OCI-LY3 (cell line): ENCODE results near the gene CYP4F12.

Experiments
- H2AFZ ChIP-seq: fragments of 200-600, 300-600 bp; shearing (Covaris generic); 2 replicates; pipeline ENCODE4 v1.6.0; 2014; ENCODE audit warnings: antibody characterized with exemption, low read depth, low read length
- H3K27ac ChIP-seq: fragments of 200-600, 300-600 bp; sonication (generic); 2 replicates; pipeline ENCODE4 v1.5.1; 2014; ENCODE audit warnings: mild to moderate bottlenecking, low read length, moderate library complexity, mixed read lengths
- H3K27me3 ChIP-seq: fragments of 200-600, 300-600 bp; sonication (generic); 2 replicates; pipeline ENCODE4 v1.6.1; 2014; ENCODE audit warnings: low read depth, low read length, mixed read lengths
- H3K36me3 ChIP-seq: fragments of 200-600, 300-600 bp; sonication (generic); replicated peaks from 2 replicates; pipeline ENCODE3; 2014; ENCODE audit warnings: low read depth, low read length, mixed read lengths
- H3K4me1 ChIP-seq: fragments of 300-600, 200-600 bp; sonication (generic); 2 replicates; pipeline ENCODE4 v1.6.1; 2014; ENCODE audit warnings: low read length, mixed read lengths
- H3K4me2 ChIP-seq: fragments of 200-600, 300-600 bp; sonication (generic); 2 replicates; pipeline ENCODE4 v1.6.1; 2014; ENCODE audit warnings: low read length, mixed read lengths
- H3K4me3 ChIP-seq: fragments of 300-600, 200-600 bp; sonication (generic); 2 replicates; pipeline ENCODE4 v1.5.1; 2014; ENCODE audit warnings: antibody characterized with exemption, mild to moderate bottlenecking, low read length, moderate library complexity
- H3K79me2 ChIP-seq: fragments of 300-600, 200-600 bp; shearing (Covaris generic); 2 replicates; pipeline ENCODE4 v1.6.1; 2014; ENCODE audit warnings: mild to moderate bottlenecking, low read length, mixed read lengths
- H3K9ac ChIP-seq: fragments of 300-600, 200-600 bp; shearing (Covaris generic); 2 replicates; pipeline ENCODE4 v1.6.0; 2014; ENCODE audit warnings: mild to moderate bottlenecking, low read length, moderate library complexity
- H3K9me3 ChIP-seq: fragments of 200-600, 300-600 bp; shearing (Covaris generic); 2 replicates; pipeline ENCODE4 v1.6.1; 2014; ENCODE audit warnings: low read length, mixed read lengths; ENCODE audit not compliant: insufficient read depth
- H4K20me1 ChIP-seq: fragments of 200-600, 300-600 bp; sonication (generic); 2 replicates; pipeline ENCODE4 v1.6.1; 2016; ENCODE audit warnings: low read length, mixed read lengths; ENCODE audit not compliant: insufficient read depth
- EZH2phosphoT487 ChIP-seq: fragments of 200-600 bp; shearing (Covaris generic); IDR thresholded peaks from 2 replicates; pipeline ENCODE4 v1.6.1; 2018; ENCODE audit warnings: antibody characterized with exemption, mixed run types, low read depth
- TF ChIP-seq, protein P1 (sequence below): fragments of 200-600, 300-600 bp; sonication (generic); IDR thresholded peaks from 2 replicates; pipeline ENCODE4 v1.5.1; 2014; ENCODE audit warnings: antibody characterized with exemption, low read length, low read depth

Gene CYP4F12

DNA sequence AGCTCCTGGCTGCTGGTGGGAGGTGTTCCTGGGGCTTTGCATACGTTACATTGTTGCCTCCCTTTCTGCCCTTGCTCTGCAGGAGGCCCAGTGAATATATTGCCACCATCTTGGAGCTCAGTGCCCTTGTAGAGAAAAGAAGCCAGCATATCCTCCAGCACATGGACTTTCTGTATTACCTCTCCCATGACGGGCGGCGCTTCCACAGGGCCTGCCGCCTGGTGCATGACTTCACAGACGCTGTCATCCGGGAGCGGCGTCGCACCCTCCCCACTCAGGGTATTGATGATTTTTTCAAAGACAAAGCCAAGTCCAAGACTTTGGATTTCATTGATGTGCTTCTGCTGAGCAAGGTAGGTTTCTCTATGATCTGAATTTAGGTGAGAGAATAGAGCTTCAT, 10.5 kb downstream of the CYP4F12 start:
- Histone ChIP-seq H3K9me3 (no peaks in the 10 kb centered on the region), H3K36me3 (no peaks in the 10 kb centered on the region), H3K27ac (no peak overlapping the region), H3K9ac (no peak overlapping the region), H3K79me2 (no peaks in the 10 kb centered on the region), H3K4me2 (no peak overlapping the region), H3K4me1 (no peaks in the 10 kb centered on the region), H3K4me3 (no peak overlapping the region), H3K27me3 (no peaks in the 10 kb centered on the region), H4K20me1 (no peaks in the 10 kb centered on the region), H2AFZ (no peak overlapping the region)
- TF ChIP-seq, protein P1, sequence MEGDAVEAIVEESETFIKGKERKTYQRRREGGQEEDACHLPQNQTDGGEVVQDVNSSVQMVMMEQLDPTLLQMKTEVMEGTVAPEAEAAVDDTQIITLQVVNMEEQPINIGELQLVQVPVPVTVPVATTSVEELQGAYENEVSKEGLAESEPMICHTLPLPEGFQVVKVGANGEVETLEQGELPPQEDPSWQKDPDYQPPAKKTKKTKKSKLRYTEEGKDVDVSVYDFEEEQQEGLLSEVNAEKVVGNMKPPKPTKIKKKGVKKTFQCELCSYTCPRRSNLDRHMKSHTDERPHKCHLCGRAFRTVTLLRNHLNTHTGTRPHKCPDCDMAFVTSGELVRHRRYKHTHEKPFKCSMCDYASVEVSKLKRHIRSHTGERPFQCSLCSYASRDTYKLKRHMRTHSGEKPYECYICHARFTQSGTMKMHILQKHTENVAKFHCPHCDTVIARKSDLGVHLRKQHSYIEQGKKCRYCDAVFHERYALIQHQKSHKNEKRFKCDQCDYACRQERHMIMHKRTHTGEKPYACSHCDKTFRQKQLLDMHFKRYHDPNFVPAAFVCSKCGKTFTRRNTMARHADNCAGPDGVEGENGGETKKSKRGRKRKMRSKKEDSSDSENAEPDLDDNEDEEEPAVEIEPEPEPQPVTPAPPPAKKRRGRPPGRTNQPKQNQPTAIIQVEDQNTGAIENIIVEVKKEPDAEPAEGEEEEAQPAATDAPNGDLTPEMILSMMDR: no peak
- TF ChIP-seq EZH2phosphoT487: no peak

DNA sequence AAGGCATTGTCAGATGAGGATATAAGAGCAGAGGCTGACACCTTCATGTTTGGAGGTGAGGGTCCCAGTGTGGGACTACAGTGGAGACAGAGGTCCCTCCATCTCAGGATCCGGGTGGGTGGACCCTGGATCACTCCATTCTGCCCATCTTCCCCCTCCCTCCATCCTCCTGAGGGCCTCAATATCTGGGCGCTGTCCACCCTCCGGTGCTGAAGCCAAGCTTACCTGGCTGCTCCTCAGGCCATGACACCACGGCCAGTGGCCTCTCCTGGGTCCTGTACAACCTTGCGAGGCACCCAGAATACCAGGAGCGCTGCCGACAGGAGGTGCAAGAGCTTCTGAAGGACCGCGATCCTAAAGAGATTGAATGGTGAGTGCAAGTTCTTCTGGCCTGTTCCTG, 11.9 kb downstream of the CYP4F12 start:
- Histone ChIP-seq H3K36me3 (no peaks in the 10 kb centered on the region), H3K27ac (no peak overlapping the region), H3K4me1 (no peaks in the 10 kb centered on the region), H4K20me1 (no peaks in the 10 kb centered on the region), H3K9ac (no peak overlapping the region), H3K4me2 (no peak overlapping the region), H3K9me3 (no peaks in the 10 kb centered on the region), H3K27me3 (no peaks in the 10 kb centered on the region), H3K4me3 (no peak overlapping the region), H3K79me2 (no peaks in the 10 kb centered on the region), H2AFZ (no peak overlapping the region)
- TF ChIP-seq, protein P1: no peak
- no peak for TF ChIP-seq EZH2phosphoT487

DNA sequence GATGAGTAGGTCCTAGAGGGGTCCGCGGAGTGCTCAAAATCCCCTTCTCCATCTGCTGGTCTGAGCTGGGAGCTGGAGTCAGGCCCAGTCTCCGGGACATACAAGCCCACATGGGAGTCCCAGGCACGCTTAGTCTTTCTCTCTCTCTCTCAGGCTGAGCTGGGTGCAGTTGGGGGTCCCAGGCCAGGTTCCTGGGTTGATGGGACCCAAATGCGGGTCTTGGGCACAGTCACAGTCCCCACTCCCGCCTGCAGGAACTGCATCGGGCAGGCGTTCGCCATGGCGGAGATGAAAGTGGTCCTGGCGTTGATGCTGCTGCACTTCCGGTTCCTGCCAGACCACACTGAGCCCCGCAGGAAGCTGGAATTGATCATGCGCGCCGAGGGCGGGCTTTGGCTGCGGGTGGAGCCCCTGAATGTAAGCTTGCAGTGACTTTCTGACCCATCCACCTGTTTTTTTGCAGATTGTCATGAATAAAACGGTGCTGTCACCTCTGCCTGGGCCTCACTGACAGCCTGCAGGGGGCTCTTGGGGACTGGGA, 23.8 kb downstream of the CYP4F12 start:
- Histone ChIP-seq H3K27me3 (peaks cover 9% of the 10 kb centered on the region; the same call in 1 of the 2 replicates), H3K4me3 (no peak overlapping the region), H3K9me3 (no peaks in the 10 kb centered on the region), H3K4me1 (no peaks in the 10 kb centered on the region), H3K27ac (no peak overlapping the region), H3K36me3 (no peaks in the 10 kb centered on the region), H3K9ac (no peak overlapping the region), H3K79me2 (no peaks in the 10 kb centered on the region), H3K4me2 (no peak overlapping the region), H4K20me1 (no peaks in the 10 kb centered on the region), H2AFZ (no peak overlapping the region)
- TF ChIP-seq, protein P1: no peak
- TF ChIP-seq EZH2phosphoT487: no peak

DNA sequence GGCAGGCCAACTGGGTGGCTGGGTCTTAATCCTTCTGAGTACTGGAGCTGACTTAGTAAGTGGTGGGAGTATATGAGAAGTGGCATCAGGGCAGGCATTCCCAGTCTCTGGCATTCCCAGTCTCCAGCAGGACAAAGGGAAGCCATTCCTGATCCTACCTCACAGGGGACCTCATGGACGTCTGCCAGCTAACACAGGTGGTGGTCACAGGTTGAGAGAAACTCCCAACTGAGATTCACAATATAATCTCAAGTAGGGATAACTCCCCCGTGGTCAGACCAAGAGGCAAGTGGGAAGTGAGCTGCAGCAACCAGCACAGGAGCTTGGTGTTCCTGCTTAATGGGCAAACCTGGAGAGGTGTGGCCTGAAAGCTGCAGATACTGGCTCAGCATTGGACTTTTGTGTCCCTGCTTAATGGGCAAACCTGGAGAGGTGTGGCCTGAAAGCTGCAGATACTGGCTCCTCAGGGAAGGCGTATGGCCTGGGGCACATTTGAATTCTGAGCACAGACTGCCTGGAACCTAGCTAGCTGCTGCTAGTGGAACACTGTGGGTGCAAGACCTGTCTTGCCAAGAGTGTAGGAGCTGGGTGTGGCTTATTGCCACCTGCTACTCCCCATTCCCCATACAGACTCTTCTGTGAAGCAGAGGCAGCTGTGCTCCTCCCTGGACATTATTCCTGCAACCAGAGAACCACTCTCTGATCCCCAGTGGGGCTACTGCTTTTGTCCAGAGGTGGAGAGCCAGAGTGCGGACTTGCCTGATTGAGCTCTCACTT, 29.1 kb downstream of the CYP4F12 start:
- H3K4me3 ChIP-seq: no peak overlapping the region

More for the DNA sequence above, 29.1 kb downstream of the CYP4F12 start:
- no peaks in the 10 kb centered on the region for H3K9me3 ChIP-seq
- H2AFZ ChIP-seq: no peak overlapping the region
- no peaks in the 10 kb centered on the region for H3K4me1 ChIP-seq
- TF ChIP-seq, protein P1: no peak
- TF ChIP-seq EZH2phosphoT487: no peak
- H3K4me2 ChIP-seq: no peak overlapping the region
- H3K27me3 ChIP-seq: peaks cover 9% of the 10 kb centered on the region; the same call in 1 of the 2 replicates
- no peak overlapping the region for H3K9ac ChIP-seq
- H3K79me2 ChIP-seq: no peaks in the 10 kb centered on the region
- H3K27ac ChIP-seq: no peak overlapping the region
- no peaks in the 10 kb centered on the region for H3K36me3 ChIP-seq
- no peaks in the 10 kb centered on the region for H4K20me1 ChIP-seq
